Liver (tissue), 3 donors: Measurements from ENCODE around the gene GUCY2F.

Experiments
- ATF3 ChIP-seq: IDR thresholded peaks from 2 replicates; pipeline ENCODE4 v1.6.1; 2016; ENCODE audit warnings: antibody characterized with exemption
- CTCF ChIP-seq: fragments of 150-350 bp; IDR thresholded peaks from 2 replicates; pipeline ENCODE4 v1.5.1; 2017; ENCODE audit warnings: improper control_type of control experiment, low read depth, low read length; ENCODE audit not compliant: missing input control
- EGR1 ChIP-seq, 2 donors: IDR thresholded peaks; 2 replicates each; pipeline ENCODE4 v1.6.1; 2016 to 2018; ENCODE audit warnings: antibody characterized with exemption in 2 of 2, low read depth in 2 of 2
- FOXA1 ChIP-seq: IDR thresholded peaks from 2 replicates; pipeline ENCODE4 v1.6.1; 2016; ENCODE audit warnings: antibody characterized with exemption
- GABPA ChIP-seq, 2 donors: IDR thresholded peaks in 1 of 2; conservative IDR thresholded peaks in 1 of 2; 2 replicates each; pipeline ENCODE4 v1.6.1; 2016; ENCODE audit warnings: antibody characterized with exemption in 2 of 2, mild to moderate bottlenecking in 1 of 2, moderate library complexity in 1 of 2
- HNF4A ChIP-seq, 2 donors: conservative IDR thresholded peaks; 2 replicates each; pipeline ENCODE4 v1.6.1; 2016; ENCODE audit warnings: antibody characterized with exemption in 2 of 2, mild to moderate bottlenecking in 2 of 2
- MAX ChIP-seq: IDR thresholded peaks from 2 replicates; pipeline ENCODE4 v1.6.1; 2016; ENCODE audit warnings: antibody characterized with exemption
- NR2F2 ChIP-seq: IDR thresholded peaks from 2 replicates; pipeline ENCODE4 v1.6.1; 2016; ENCODE audit warnings: antibody characterized with exemption
- RAD21 ChIP-seq, 2 donors: IDR thresholded peaks; 2 replicates each; pipeline ENCODE4 v1.6.1; 2016; ENCODE audit warnings: antibody characterized with exemption in 2 of 2, mild to moderate bottlenecking in 2 of 2
- REST ChIP-seq: IDR thresholded peaks from 2 replicates; pipeline ENCODE4 v1.6.1; 2016; ENCODE audit warnings: antibody characterized with exemption, mild to moderate bottlenecking
- SP1 ChIP-seq: IDR thresholded peaks from 2 replicates; pipeline ENCODE4 v1.6.1; 2018; ENCODE audit warnings: antibody characterized with exemption, mild to moderate bottlenecking
- TAF1 ChIP-seq: conservative IDR thresholded peaks from 2 replicates; pipeline ENCODE4 v1.6.1; 2016; ENCODE audit warnings: antibody characterized with exemption, mild to moderate bottlenecking
- YY1 ChIP-seq: IDR thresholded peaks from 2 replicates; pipeline ENCODE4 v1.6.1; 2016; ENCODE audit warnings: antibody characterized with exemption, mild to moderate bottlenecking
- donor health status: healthy.
- donor health status: healthy.

GRCh38 chrX:109346491-109346890 lies 135.4 kb downstream of the GUCY2F start:
- TF ChIP-seq CTCF (no peak), RAD21 (IDR thresholded peaks at IDR 0.05) (no peak), HNF4A (conservative IDR thresholded peaks at IDR 0.05) (no peak), NR2F2 (no peak), MAX (no peak), EGR1 (IDR thresholded peaks at IDR 0.05; ENCODE audit: low read depth in 2 of 2) (no peak), SP1 (no peak), ATF3 (no peak), TAF1 (no peak), GABPA (IDR thresholded peaks at IDR 0.05 in 1 of 2, conservative IDR thresholded peaks at IDR 0.05 in 1 of 2) (no peak), YY1 (no peak), FOXA1 (no peak), REST (no peak)
